HG03460 (cell line): ENCODE data around the gene ZBTB21.
"Not testable (repeated sequence)": the region's sequence is repeated elsewhere in the genome, so short reads cannot be mapped to it uniquely, and the experiment has no call there.

ENCODE experiments used
- ATAC-seq: cut with Tn5 transposase; IDR thresholded peaks from one replicate; pipeline ENCODE4 v1.9.1; 2021; ENCODE audit not compliant: unreplicated experiment

The ZBTB21 gene

GRCh38 chr21:41971891-41972290 lies 38.3 kb downstream of the ZBTB21 start:
- ATAC-seq = no peak

- ATAC-seq = no peak
Observed at GRCh38 chr21:41970751-41971653, 39.2 kb downstream of the ZBTB21 start.

GRCh38 chr21:41970106-41970391 lies 40.1 kb downstream of the ZBTB21 start:
- no peak for ATAC-seq

GRCh38 chr21:41967708-41968107 lies 42.5 kb downstream of the ZBTB21 start:
- no peak for ATAC-seq

- ATAC-seq = no peak
Observed at GRCh38 chr21:41966872-41967621, 43.1 kb downstream of the ZBTB21 start.

- no peak for ATAC-seq
Observed at GRCh38 chr21:41966041-41966833, 43.9 kb downstream of the ZBTB21 start.

GRCh38 chr21:41965461-41966013 lies 44.6 kb downstream of the ZBTB21 start:
- no peak for ATAC-seq

- ATAC-seq = no peak
Observed at GRCh38 chr21:41965045-41965444, 45.1 kb downstream of the ZBTB21 start.

GRCh38 chr21:41964171-41964570 lies 46.0 kb downstream of the ZBTB21 start:
- no peak for ATAC-seq

GRCh38 chr21:41962425-41962966 lies 47.7 kb downstream of the ZBTB21 start:
- no peak for ATAC-seq

- no peak for ATAC-seq
Observed at GRCh38 chr21:41961753-41962152, 48.4 kb downstream of the ZBTB21 start.

GRCh38 chr21:41961282-41961701 lies 48.9 kb downstream of the ZBTB21 start:
- ATAC-seq = no peak

GRCh38 chr21:41960386-41960785 lies 49.8 kb downstream of the ZBTB21 start:
- ATAC-seq = no peak

- not testable (repeated sequence) for ATAC-seq
Observed at GRCh38 chr21:41959697-41960096, 50.5 kb downstream of the ZBTB21 start.

GRCh38 chr21:41958886-41959563 lies 51.1 kb downstream of the ZBTB21 start:
- ATAC-seq = no peak

GRCh38 chr21:41957991-41958766 lies 52.0 kb downstream of the ZBTB21 start:
- no peak for ATAC-seq

GRCh38 chr21:41956926-41957729 lies 53.0 kb downstream of the ZBTB21 start:
- no peak for ATAC-seq

- no peak for ATAC-seq
Observed at GRCh38 chr21:41955516-41955915, 54.6 kb downstream of the ZBTB21 start.
